ENCODE data around the gene C12orf76.
"Not testable (repeated sequence)": the region's sequence is repeated elsewhere in the genome, so short reads cannot be mapped to it uniquely, and the experiment has no call there.

Gene C12orf76, protein sequence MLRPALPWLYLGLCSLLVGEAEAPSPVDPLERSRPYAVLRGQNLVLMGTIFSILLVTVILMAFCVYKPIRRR

DNA sequence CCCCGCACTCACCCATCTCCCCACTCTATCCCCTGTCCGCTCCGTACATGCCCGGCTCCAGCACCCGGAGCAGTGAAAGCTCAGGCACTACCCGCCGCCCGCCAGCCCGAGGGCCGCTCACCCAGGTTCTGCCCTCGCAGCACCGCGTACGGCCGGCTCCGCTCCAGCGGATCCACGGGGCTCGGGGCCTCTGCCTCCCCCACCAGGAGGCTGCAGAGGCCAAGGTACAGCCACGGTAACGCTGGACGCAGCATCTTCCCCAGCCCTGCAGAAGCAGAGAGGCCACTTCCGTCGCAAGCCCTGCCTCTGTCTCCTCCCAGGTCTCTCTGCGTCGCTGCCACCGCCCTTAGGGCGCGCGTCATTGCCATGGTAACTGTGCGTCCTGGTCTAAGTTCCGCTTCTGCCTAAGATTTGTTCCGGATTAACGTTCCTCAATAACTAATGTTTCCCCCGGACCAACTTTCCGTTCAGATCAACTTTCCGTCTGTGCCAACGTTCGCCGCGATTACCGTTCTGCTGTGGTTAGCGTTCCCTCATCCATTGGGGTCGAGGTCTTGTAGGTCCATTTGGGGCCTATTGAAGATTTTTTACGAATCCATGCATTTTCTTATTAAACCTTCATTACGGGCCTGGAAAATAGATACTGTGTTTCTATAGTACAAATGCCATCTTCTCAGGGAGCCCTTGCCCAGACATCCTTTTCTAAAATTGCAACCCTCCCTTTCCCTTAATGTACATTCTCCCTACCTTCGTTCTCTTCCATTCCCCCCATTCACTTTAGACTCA is at the start of gene C12orf76:
C12orf76 (minus strand) TSS at position 281 of the 786 bp plus-strand sequence; CDS start at position 254, 27 bp downstream.
- DNase-seq = peak; percentile 98

DNA sequence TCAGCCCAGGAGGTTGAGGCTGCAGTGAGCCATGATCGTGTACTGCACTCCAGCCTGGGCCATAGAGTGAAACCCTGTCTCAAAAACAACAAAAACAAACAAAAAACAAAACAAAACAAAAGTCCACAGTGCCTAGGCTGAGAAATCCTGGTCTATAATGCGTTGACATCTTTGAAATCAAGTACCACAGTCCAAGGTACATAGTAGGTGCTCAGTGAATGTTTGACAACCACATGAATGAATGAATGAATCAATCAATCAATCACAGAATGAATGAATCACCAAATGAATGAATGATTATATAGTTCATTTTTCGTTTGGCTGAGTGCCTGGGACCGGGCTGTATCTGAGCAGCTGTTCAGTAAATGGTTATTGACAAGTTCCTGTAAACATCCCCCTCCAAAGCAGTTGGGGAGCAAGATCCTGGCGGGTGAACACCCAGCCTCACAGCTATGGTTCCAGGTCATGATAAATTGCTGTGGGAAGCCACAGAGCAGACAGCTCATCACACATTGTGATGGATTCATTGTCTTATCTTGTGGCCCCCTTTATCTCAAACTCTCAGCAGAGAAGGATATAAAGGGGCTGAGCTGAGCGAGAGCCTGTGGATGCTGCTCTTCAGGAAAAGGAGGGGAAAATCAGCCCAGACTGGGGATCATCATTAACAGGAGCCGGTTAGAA is 45.4 kb upstream of the C12orf76 start:
- DNase-seq = no peak

DNA sequence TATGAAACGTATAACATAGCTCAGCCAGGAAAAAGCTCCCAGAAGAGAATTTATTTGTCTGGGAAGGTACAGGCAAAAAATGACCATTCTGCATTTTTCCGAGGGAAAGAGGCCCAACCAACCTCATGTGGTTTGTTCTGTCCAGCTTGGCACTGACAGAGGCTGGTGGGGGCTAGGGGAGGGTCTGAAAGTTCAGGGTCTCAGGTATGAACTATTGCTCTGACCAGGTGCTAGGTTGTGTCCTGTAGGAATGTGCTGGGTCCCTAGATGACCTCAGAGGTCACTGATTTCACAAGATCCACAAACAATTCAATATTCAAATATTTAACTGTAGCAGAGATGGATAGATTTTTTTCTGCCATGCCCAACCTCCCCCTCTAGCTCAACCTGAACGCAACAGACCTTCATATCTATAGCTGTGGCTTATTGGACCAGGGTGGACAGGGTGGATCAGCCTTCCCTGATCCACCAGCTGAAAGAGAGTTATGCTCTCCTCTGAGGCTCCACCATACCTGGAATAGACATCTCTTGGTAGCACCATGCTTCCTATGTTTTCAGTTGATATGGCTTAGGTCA is 42.9 kb upstream of the C12orf76 start:
- no peak for DNase-seq

DNA sequence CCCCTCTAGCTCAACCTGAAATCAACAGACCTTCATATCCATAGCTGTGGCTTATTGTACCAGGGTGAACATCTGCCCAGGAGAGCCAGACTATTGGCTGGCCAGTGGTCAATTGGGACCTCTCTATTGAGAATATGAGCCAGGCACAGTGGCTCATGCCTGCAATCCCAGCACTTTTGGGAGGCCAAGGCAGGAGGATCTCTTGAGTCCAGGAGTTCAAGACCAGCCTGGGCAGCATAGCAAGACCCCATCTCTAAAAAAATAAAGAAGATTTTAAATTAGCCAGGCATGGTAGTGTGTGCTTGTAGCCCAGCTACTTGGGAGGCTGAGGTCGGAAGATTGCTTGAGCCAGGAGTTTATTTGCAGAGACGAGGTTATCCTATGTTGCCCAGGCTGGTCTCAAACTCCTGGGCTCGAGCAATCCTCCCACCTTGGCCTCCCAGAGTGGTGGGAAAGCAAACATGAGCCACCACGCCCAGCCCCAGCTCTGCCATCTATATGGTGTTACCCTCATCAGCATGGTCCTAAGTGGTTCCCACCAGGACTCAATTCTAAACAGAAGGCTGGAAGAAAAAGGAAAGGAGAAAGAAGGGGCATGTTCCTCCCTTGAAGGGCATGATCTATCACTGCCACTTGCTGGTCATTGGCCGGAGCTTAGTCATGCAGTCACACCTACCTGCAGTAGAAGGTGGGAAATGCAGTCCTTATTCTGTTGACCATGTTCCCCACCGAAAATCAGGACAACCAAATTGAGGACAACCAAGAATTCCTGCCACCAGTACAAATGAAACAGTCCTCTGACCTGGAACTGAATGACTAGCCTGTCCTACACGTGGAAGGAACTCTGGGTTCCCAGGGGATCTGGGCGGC is 42.2 kb upstream of the C12orf76 start:
- DNase-seq = no peak

DNA sequence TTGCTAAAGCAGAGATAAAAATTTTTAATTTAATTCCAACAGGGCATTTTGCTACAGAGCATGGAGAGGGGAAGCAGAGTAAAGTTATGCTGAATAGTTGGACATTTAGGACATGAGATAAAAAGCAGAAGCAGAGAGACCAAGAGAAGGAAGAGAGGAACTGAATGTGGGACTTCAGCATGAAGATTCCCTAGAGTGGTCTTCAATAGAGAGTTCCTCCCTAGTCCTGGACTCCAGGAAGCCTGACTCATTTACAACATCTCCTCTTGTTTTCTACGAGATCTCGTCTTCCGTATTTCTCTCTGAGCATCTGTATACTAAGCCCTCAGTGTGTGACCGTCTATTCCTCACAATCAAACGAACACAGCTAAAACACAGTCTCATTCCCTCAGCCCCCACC is 40.6 kb upstream of the C12orf76 start:
- DNase-seq = no peak

DNA sequence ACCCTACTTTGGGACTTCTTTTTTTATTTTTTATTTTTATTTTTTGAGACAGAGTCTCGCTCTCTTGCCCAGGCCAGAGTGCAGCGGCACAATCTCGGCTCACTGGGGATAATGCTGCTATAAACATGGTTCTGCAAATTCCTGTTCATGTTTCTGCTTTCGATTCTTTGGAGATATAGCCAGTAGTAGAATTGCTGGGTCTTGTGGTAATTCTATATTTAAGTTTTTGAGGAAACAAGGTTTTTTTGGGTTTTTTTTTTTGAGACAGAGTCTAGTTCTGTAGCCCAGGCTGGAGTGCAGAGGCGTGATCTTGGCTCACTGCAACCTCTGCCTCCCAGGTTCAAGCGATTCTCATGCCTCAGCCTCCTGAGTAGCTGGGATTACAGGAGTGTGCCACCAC is 39.9 kb upstream of the C12orf76 start:
- not testable (repeated sequence) for DNase-seq

DNA sequence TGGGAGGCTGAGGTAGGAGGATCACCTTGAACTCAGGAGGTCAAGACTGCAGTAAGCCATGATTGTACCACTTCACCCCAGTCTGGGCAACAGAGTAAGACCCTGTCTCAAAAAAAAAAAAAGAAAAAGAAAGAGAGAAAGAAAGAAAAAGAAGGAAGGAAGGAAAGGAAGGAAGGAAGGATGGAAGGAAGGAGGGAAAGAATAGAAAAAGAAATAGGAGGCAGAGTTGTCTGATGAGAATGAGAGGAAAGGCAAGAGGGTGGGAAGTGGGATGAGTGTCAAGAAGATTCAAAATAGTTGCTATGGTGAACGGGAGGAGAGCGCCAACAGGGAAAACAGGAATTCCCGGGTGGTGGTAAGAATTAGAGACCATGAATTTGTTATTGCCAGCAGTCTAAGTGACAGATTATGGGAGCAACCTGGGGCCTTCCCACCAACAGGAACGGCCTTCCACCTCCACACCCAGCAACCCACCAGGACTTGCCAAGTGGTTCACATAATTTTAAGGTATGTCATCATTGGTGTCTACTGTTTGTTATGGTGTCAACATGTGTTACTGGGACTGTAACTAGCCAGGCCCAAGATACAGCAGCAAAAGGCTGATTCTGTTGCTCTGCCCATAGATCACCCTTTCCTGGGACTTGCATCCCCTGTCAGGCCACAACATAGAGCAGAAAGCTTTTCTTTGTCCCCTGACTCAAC is 36.1 kb upstream of the C12orf76 start:
- no peak for DNase-seq

DNA sequence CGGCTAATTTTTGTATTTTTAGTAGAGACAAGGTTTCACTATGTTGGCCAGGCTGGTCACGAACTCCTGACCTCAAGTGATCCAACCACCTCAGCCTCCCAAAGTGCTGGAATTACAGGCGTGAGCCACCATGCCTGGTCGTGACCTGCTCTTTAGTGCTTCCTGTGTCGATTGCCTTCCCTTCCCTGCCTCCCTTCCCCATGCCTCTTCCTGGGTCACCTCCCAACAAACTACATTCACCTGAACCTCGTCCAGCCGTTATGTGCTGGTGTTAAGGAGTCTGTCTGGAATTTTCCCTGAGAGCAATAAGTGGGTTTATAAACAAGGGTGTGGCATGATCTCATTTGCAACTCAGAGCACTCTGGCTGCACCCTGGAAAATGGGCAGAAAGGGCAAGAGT is 32.1 kb upstream of the C12orf76 start:
- DNase-seq = no peak

DNA sequence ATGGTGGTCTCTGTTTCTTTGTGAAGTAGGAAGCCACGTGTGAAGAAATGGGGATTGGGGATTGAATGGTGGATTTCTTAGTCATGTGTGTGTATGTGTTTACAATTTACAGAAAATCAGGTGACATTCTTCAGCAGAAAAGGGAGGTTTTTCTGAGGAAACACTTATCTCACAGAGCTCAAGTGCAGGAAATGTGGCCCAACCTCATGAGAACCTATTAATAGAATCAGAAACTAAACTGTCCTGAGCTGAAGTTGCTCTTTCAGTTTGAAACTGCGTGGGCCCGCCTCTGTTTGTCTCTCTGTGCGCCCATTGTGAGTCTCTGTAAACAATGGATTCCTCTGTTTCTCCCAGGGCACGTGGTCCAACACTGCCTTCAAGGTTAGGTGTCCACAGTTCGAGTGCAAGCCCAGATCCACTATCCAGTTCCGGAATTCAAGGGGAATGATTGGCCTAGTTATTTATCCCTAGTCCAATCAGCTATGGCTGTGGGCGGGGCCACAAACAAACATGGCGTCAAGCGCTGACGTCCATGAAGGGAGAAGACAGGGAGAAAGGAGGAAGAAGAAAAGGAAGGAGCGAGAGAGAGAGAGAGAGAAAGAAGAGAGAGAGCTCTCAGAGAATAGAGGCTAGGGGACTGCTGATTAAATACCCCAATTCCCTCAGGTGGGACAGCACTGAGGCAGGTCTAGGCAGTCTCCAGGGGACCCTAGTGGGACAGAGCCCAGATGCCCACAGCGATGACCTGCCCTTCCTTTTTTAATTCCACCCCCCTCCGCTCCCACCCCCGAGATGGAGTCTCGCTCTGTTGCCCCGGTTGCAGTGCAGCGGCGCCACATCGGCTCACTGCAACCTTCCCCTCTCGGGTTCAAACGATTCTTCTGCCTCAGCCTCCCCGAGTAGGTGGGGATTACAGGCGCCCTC is 31.4 kb upstream of the C12orf76 start:
- DNase-seq = no peak

DNA sequence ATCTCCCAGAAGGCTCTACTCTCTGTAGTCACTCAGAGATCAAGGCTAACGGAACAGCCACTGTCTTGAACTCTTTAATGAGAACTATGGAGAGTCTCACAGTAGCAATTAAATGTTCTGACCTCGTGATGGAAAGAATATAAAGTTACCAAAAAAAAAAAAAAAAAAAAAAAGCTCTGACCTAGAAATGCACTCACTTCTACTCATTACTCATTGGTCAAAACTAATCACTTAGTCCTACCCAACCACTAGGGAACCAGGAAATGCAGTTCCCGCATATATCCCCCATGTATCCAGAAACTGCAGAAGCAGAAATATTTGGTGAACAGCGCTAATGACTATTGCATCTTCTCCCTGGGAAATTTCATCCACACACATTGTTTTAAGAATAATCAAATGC is 29.5 kb upstream of the C12orf76 start:
- no peak for DNase-seq

DNA sequence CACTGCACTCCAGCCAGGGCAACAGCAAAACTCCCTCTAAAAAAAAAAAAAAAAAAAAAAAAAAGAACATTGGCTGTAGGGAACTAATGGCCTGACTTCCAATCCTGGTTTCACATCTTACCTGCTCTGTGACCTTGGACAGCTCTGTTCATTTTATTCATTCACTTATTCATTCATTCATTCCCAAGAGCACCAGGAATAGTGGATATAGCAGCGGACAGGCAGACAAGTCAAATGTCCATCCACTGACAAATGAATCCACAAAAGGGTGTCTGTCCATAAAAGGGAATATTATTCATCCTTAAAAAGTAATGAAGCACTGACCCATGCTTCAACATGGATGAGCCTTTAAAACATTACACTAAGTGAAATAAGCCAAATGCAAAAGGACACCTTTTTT is 27.6 kb upstream of the C12orf76 start:
- no peak for DNase-seq

DNA sequence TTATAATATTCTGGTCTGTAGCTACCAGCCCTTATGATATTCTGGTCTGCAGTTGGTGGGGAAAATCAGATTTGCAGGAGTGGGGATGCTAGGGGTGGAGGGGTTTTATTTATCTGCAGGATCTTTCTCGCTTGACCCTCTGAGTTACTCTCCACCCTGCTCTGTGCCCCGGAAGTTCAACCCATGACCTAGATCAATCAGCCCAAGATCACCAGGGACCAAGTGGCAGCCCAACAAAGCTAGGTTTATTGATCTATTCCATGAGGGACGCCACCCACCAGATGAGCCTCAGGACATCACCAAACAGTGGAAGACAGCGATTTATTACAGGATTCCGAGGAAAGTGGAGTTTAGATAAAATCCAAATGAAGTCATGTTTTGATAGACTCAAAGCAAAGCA is 25.8 kb upstream of the C12orf76 start:
- no peak for DNase-seq

DNA sequence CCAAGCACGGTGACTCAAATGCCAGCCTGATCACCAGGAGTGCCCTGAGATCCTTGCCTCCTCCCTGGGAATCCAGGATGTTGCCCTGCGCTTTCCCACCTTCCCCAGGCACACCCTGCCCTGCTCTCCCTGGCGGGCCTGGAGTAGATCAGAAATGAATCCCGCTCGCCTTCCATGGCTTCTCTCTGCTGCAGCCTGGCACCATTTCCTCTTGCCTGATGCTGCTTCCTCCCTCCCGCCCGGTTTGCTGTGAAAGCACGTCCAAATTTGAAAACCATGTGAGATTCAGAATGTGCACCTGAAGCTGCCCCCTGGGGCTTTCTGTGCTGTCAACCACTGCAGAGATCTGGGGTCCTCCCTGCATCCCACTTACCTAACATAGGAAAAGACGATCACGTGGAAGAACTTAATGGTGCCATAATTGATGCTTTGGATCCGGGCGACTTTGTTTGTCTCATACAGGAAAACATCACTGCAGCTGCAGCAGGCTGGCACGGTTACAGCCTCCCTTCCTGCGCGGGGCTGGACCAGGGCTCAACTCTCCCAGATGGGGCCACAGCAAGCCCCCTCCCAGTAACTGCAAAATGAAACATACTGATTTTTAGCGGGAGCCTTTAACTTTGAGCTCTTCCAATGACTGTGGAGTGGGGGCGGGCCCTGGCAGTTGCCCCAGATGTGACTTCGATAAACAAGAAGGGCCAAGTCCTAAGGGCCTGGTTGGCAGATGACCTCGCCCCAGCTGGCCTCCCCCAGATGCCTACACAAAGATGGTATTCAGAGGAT is 24.9 kb upstream of the C12orf76 start:
- DNase-seq = peak; percentile 83

DNA sequence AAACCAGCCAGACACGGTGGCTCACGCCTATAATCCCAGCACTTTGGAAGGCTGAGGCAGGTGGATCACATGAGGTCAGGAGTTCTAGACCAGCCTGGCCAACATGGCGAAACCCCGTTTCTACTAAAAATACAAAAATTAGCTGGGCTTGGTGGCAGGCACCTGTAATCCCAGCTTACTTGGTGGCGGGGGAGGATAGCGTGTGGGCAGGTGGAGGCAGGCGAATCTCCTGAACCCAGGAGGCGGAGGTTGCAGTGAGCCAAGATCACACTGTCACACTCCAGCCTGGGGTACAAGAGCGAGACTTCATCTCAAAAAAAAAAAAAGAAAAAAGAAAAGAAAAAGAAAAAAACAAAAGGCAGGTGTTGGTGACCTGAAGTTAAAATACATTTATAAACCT is 24.3 kb upstream of the C12orf76 start:
- not testable (repeated sequence) for DNase-seq

DNA sequence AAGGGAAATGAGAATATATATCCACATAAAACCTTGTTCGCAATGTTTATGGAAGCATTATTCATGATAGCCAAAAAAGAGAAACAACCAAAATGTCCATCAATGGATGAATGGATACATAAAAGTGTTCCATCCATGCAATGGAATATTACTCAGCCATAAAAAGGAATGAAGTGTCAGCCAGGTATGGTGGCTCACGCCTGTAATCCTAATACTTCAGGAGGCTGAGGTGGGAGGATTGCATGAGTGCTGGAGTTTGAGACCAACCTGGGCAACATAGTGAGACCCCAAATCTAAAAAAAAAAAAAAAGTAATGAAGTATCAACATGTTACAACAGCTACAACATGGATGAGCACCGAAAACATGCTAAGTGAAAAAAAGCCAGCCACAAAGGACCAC is 23.6 kb upstream of the C12orf76 start:
- DNase-seq = no peak

DNA sequence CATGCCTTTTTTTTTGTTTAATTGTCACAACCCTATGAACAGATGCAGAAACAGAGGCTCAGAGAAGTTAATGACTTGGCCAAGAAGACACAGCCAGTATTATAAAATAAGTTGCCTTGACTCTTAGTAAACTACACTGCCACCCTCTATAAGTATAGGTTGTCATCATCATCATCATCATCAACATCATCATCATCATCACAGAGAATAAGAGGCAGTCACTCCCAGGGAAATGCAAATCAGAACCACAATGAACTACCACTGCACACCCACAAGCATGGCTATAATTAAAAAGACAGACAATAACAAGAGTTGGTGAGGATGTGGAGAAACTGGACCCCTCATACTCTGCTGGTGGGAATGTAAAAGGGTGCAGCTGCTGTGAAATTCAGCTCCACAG is 23.2 kb upstream of the C12orf76 start:
- no peak for DNase-seq

DNA sequence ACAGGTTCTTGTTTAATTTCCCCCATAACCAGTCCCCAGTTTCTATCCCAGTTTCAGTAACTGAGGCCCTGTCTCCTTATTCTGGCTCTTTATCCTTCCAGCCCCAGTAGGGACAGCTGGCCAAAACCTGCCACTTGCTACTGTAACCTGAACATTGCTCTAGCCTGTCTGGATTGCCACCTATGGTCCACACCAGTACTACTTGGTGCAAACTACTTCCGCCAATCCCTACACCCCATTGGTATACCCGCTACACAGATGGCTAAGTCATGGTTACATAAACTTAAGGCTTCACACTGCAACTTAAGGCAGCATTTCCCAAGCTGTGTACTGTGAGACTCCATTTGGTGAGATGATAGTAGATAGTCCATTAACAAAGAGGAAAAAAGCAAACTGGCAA is 20.3 kb upstream of the C12orf76 start:
- DNase-seq = no peak

DNA sequence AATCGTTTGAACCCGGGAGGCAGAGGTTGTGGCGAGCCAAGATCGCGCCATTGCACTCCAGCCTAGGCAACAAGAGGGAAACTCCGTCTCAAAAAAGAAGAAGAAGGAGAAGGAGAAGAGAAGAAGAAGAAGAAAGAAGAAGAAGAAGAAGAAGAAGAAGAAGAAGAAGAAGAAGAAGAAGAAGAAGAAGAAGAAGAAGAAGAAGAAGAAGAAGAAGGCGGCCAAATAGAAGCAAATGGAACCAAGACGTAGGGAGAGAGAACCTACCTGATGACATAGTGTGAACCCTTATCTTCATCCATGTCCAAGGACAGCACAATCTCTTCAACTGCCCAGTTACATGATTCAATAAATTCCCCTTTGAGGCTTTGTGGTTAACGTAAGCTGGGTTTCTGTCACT is 19.8 kb upstream of the C12orf76 start:
- DNase-seq = not testable (repeated sequence)

DNA sequence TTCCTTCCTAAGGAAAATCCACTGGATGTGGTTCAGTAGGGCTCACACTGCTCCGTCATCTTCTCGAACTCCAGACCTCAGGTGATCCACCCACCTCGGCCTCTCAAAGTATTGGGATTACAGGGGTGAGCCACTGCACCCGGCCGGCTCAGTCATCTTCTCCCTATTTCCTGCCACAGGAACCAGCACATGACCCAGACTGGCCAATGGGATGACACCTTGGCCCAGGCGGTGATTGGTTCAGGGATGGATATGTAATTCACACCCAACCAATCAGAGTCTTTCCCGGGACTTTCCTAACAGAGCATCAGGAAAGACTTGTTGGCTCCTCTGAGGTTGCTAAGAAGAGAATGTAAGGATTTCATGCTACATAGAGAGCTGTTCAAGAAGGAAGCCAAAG is 19.2 kb upstream of the C12orf76 start:
- DNase-seq = no peak

DNA sequence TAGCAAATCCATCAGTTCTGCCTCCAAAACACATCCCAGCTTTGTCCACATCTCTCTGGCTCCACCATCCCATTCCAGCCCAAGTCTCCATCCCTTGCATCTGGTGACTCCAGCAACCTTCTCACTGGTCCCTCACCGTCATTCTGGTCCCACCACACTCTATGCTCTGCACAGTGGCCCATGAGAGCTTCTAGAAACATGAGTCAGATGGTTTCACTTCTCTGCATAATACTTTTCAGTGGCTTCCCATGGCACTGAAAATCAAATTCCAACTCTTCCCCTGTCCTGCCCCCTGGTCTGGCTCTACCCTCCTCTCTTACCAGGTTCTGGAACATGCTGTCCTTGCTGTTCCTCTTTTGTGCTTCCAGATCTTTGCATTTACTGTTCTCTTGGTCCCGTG is 17.2 kb upstream of the C12orf76 start:
- no peak for DNase-seq
